NCI-H128 (cell line): Measurements from ENCODE around the gene MAPK8IP1.
A peak's percentile ranks its signal among the peaks of the same experiment; 100 is the strongest.

Experiments used
- DNase-seq: peaks from one replicate; lab custom pipeline; 2025; ENCODE audit not compliant: unreplicated experiment; lab: John Stamatoyannopoulos, UW

The MAPK8IP1 gene

GRCh38 chr11:45859661-45860140, 25.8 kb upstream of the MAPK8IP1 start:
- DNase-seq, result no peak

- no peak for DNase-seq
These were observed 25.1 kb upstream of the MAPK8IP1 start for GRCh38 chr11:45860348-45860747.

- DNase-seq, result no peak
These were observed 24.5 kb upstream of the MAPK8IP1 start for GRCh38 chr11:45860764-45861510.

GRCh38 chr11:45864041-45864440, 21.4 kb upstream of the MAPK8IP1 start:
- no peak for DNase-seq

- DNase-seq, result no peak
These were observed 15.9 kb upstream of the MAPK8IP1 start for GRCh38 chr11:45869551-45869950.

GRCh38 chr11:45870706-45871105, 14.7 kb upstream of the MAPK8IP1 start:
- no peak for DNase-seq

- no peak for DNase-seq
These were observed 13.8 kb upstream of the MAPK8IP1 start for GRCh38 chr11:45871638-45872037.

GRCh38 chr11:45872651-45873356, 12.6 kb upstream of the MAPK8IP1 start:
- DNase-seq, result peak; percentile 61

- no peak for DNase-seq
These were observed 9.1 kb upstream of the MAPK8IP1 start for GRCh38 chr11:45876401-45876800.

GRCh38 chr11:45877221-45877620, 8.2 kb upstream of the MAPK8IP1 start:
- DNase-seq, result no peak

GRCh38 chr11:45877845-45878244, 7.6 kb upstream of the MAPK8IP1 start:
- DNase-seq, result no peak

GRCh38 chr11:45879803-45880686, 5.4 kb upstream of the MAPK8IP1 start:
- no peak for DNase-seq

- no peak for DNase-seq
These were observed 4.5 kb upstream of the MAPK8IP1 start for GRCh38 chr11:45880772-45881570.

GRCh38 chr11:45881708-45882368, 3.6 kb upstream of the MAPK8IP1 start:
- no peak for DNase-seq

GRCh38 chr11:45884596-45885185, 760 bp upstream of the MAPK8IP1 start:
- DNase-seq, result no peak

GRCh38 chr11:45885921-45886721, 670 bp downstream of the MAPK8IP1 start:
- no peak for DNase-seq

- DNase-seq, result no peak
These were observed 1.5 kb downstream of the MAPK8IP1 start for GRCh38 chr11:45886816-45887520.

- no peak for DNase-seq
These were observed 2.1 kb downstream of the MAPK8IP1 start for GRCh38 chr11:45887587-45887986.
